GM12878 (cell line): Measurements from ENCODE around the gene CLIC3.

Experiments used
- CTCF ChIP-seq, 3 experiments: IDR thresholded peaks in 2 of 3; conservative IDR thresholded peaks in 1 of 3; 2 replicates each; pipeline ENCODE4 v1.5.1; 2011; ENCODE audit warnings: low read depth in 3 of 3, low read length in 3 of 3, mild to moderate bottlenecking in 3 of 3, control low read depth in 2 of 3, moderate library complexity in 2 of 3, inconsistent platforms in 1 of 3, mixed read lengths in 1 of 3; ENCODE audit not compliant: control insufficient read depth in 2 of 3, insufficient read depth in 1 of 3; ENCODE audit errors: extremely low read depth in 1 of 3
- JUND ChIP-seq: IDR thresholded peaks from 2 replicates; pipeline ENCODE4 v1.6.1; 2012; ENCODE audit warnings: low read depth, mild to moderate bottlenecking, low read length, improper control_type of control experiment, moderate library complexity
- KDM1A ChIP-seq: fragments of 200-600 bp; sonication (generic); IDR thresholded peaks from 2 replicates; pipeline ENCODE4 v1.6.1; 2016; ENCODE audit warnings: borderline replicate concordance
- MEF2A ChIP-seq: IDR thresholded peaks from 2 replicates; pipeline ENCODE4 v1.6.1; 2011; ENCODE audit warnings: low read depth, mild to moderate bottlenecking, low read length, moderate library complexity; ENCODE audit not compliant: insufficient read depth
- POLR2AphosphoS5 ChIP-seq: IDR thresholded peaks from 2 replicates; pipeline ENCODE4 v1.6.1; 2011; ENCODE audit warnings: mild to moderate bottlenecking, low read length, inconsistent platforms
- RAD21 ChIP-seq: IDR thresholded peaks from 2 replicates; pipeline ENCODE4 v1.6.1; 2011; ENCODE audit warnings: mild to moderate bottlenecking, low read depth, low read length, moderate library complexity; ENCODE audit not compliant: insufficient read depth
- TAF1 ChIP-seq: IDR thresholded peaks from 2 replicates; pipeline ENCODE4 v1.6.1; 2011; ENCODE audit warnings: mild to moderate bottlenecking, low read depth, low read length, borderline replicate concordance
- TCF12 ChIP-seq: IDR thresholded peaks from 2 replicates; pipeline ENCODE4 v1.6.1; 2011; ENCODE audit warnings: low read depth, mild to moderate bottlenecking, low read length

GRCh38 chr9:137032858-137033257, 36.5 kb upstream of the CLIC3 start:
- no peak for TF ChIP-seq CTCF (IDR thresholded peaks at IDR 0.05 in 2 of 3, conservative IDR thresholded peaks at IDR 0.05 in 1 of 3; ENCODE audit: control insufficient read depth in 2 of 3, extremely low read depth in 1 of 3, insufficient read depth in 1 of 3, low read depth in 3 of 3, low read length in 3 of 3)
- no peak for TF ChIP-seq RAD21
- TF ChIP-seq POLR2AphosphoS5: no peak
- no peak for TF ChIP-seq TCF12
- TF ChIP-seq TAF1: no peak
- no peak for TF ChIP-seq KDM1A
- TF ChIP-seq JUND: no peak
- TF ChIP-seq MEF2A: no peak
